ENCODE measurements around the gene IRX2.

Gene IRX2

DNA sequence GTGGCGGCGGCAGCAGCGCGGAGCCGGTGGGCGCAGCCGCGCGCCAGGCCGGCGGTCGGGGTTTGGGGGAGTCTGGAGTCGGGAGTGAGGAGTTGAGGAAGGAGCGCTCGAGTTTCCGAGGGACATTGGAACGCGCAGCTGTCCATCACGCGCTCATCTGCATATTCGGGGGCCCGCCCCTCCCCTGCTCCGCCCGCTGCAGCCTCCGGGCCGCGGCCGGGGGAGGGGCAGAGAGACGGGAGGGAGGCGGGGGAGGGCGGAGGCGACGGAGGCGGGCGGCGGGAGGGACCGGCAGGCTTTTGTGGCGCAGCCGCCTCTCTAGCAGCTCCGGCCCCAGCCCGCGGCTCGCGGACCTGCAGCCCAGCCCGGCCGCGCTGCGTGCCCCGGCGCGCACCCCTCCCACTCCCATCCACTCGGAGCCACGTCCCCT is at the start of gene IRX2:
TSS of gene IRX2 (minus strand) at position 86 of the 430 bp plus-strand sequence. CDS start 264 bp downstream, outside the sequence.
- DNase-seq (ENCODE audit: low read depth): peak; percentile 95
- H3K4me3 ChIP-seq (ENCODE audit: control insufficient read depth, low read depth, low read length): peak within 1 kb of the TSS; percentile 62
- TF ChIP-seq, protein P1, sequence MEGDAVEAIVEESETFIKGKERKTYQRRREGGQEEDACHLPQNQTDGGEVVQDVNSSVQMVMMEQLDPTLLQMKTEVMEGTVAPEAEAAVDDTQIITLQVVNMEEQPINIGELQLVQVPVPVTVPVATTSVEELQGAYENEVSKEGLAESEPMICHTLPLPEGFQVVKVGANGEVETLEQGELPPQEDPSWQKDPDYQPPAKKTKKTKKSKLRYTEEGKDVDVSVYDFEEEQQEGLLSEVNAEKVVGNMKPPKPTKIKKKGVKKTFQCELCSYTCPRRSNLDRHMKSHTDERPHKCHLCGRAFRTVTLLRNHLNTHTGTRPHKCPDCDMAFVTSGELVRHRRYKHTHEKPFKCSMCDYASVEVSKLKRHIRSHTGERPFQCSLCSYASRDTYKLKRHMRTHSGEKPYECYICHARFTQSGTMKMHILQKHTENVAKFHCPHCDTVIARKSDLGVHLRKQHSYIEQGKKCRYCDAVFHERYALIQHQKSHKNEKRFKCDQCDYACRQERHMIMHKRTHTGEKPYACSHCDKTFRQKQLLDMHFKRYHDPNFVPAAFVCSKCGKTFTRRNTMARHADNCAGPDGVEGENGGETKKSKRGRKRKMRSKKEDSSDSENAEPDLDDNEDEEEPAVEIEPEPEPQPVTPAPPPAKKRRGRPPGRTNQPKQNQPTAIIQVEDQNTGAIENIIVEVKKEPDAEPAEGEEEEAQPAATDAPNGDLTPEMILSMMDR (conservative IDR thresholded peaks at IDR 0.05; ENCODE audit: control insufficient read depth, insufficient read depth, low read depth, low read length): no peak

DNA sequence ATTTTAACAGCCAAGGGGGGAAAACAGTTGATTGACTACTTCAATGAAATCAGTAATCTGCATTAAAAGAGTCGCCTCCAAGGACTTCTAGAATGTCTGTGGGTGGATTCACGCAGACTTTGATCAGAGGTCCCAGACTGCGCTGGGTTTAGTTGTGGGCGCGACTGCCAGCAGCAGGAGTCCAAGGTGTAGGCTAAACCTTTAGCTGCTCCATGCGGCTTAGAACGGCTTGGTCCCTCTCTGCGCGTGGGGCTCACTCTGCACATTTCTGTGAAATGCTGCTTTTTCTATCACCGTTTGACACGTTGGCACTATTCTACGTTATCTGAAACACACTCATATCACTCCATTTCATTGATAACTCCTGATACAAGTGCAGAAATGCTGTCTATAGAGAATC is 48.6 kb upstream of the IRX2 start:
- no peak for DNase-seq (ENCODE audit: low read depth)
- no peak overlapping the region for H3K4me3 ChIP-seq (ENCODE audit: control insufficient read depth, low read depth, low read length)
- TF ChIP-seq, protein P1 (conservative IDR thresholded peaks at IDR 0.05; ENCODE audit: control insufficient read depth, insufficient read depth, low read depth, low read length): no peak

DNA sequence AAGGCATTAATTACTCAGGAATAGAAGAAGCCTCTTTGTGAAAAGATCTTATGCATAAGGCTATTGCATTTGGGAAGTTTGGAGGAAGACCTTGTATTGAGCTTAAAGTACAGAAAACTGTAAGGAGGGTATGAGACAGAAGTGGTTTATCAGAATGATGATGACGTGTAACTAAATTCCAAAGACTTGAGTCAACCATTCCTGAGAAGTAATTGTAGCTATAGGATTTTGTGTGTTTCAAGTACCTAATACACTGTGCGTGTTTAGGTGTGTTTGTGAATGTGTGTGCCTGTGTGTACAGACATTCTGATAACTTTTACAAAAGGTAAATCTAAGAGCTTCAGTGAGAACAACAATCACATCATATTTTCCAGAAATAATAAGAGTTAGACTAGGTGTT is 46.5 kb upstream of the IRX2 start:
- no peak overlapping the region for H3K4me3 ChIP-seq (ENCODE audit: control insufficient read depth, low read depth, low read length)
- peak; percentile 12 for DNase-seq (ENCODE audit: low read depth)
- TF ChIP-seq, protein P1 (conservative IDR thresholded peaks at IDR 0.05; ENCODE audit: control insufficient read depth, insufficient read depth, low read depth, low read length): no peak

DNA sequence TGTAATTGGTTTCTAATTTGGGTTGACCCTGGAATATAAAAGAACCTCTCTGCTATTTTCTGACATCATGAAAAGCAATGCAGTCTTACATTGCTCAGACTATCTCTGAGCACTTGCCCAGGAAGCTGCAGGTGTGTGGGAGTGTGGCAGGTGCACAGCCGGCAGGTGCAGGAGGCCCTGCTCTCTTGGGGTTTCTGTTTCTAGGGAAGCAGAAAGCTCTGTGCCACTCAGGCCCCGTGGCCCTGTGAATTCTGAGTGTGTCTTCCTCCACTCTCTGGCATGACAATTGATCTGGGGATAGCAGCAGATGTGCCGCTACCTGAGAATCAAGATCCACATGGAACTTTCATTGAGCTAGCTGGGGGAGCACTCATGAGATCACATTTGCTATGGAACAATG is 45.7 kb upstream of the IRX2 start:
- H3K4me3 ChIP-seq (ENCODE audit: control insufficient read depth, low read depth, low read length): no peak overlapping the region
- DNase-seq (ENCODE audit: low read depth): no peak
- TF ChIP-seq, protein P1 (conservative IDR thresholded peaks at IDR 0.05; ENCODE audit: control insufficient read depth, insufficient read depth, low read depth, low read length): no peak

DNA sequence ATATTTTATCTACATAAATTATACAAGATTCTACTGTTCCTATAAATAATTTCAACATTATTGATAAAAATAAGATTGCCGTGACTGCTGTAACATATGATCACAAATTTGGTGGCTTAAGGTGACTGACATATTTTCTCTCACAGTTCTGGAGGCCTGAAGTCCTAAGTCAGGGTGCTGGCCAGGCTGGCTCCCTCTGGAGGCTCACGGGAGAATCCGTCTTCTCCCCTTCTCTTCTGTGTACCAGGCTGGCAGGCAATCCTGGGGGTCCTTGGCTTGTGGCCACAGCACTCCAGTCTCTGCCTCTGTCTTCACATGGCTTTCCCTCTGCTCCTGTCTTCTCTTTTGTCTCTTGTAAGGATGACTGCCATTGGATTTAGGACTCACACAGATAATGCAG is 31.7 kb upstream of the IRX2 start:
- peak; percentile 9 for DNase-seq (ENCODE audit: low read depth)
- TF ChIP-seq, protein P1 (conservative IDR thresholded peaks at IDR 0.05; ENCODE audit: control insufficient read depth, insufficient read depth, low read depth, low read length): peak; percentile 28

DNA sequence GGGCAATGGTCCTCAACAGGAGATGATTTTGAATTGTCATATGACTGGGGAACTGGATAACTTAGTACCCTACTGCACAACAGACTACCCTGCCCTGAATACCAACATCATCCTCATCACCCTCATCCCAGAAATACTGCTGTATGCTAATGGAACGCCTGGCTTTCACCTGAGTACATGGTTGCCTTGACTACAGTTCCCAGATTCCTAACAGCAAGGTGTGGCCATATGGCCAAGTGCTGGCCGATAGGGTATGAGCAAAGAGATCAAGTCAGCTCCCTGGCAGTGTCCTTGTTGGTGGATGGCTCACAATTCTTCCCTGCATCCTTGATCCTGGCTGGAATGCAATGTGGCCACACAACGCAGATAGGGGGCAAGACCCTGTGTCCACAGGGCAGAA is 31.2 kb upstream of the IRX2 start:
- H3K4me3 ChIP-seq (ENCODE audit: control insufficient read depth, low read depth, low read length): no peak overlapping the region
- TF ChIP-seq, protein P1 (conservative IDR thresholded peaks at IDR 0.05; ENCODE audit: control insufficient read depth, insufficient read depth, low read depth, low read length): no peak
- DNase-seq (ENCODE audit: low read depth): no peak

More for the DNA sequence above, 31.7 kb upstream of the IRX2 start:
- no peak overlapping the region for H3K4me3 ChIP-seq (ENCODE audit: control insufficient read depth, low read depth, low read length)
